Measurements from ENCODE around the gene GEMIN4.

The GEMIN4 gene

GRCh38 chr17:746783-747629 lies 5.1 kb downstream of the GEMIN4 start:
- DNase-seq (ENCODE audit: low read depth), result no peak
- TF ChIP-seq CTCF (IDR thresholded peaks at IDR 0.05; ENCODE audit: low read depth, low read length, missing control alignments), result no peak
- in situ Hi-C loops (cut with HindIII; ENCODE audit: low sequenced_read_pairs), result no loop called here
- no peak overlapping the region for H3K4me3 ChIP-seq (ENCODE audit: low read depth, low read length)

- in situ Hi-C loops (cut with HindIII; ENCODE audit: low sequenced_read_pairs), result no loop called here
- no peak for DNase-seq (ENCODE audit: low read depth)
- no peak for TF ChIP-seq CTCF (IDR thresholded peaks at IDR 0.05; ENCODE audit: low read depth, low read length, missing control alignments)
- H3K4me3 ChIP-seq (ENCODE audit: low read depth, low read length), result no peak overlapping the region
These were observed 5.9 kb downstream of the GEMIN4 start for GRCh38 chr17:746181-746580.

GRCh38 chr17:745406-745805 lies 6.7 kb downstream of the GEMIN4 start:
- DNase-seq (ENCODE audit: low read depth), result no peak
- TF ChIP-seq CTCF (IDR thresholded peaks at IDR 0.05; ENCODE audit: low read depth, low read length, missing control alignments), result no peak
- no peak overlapping the region for H3K4me3 ChIP-seq (ENCODE audit: low read depth, low read length)
- in situ Hi-C loops (cut with HindIII; ENCODE audit: low sequenced_read_pairs), result no loop called here

- TF ChIP-seq CTCF (IDR thresholded peaks at IDR 0.05; ENCODE audit: low read depth, low read length, missing control alignments), result no peak
- in situ Hi-C loops (cut with HindIII; ENCODE audit: low sequenced_read_pairs), result no loop called here
- no peak for DNase-seq (ENCODE audit: low read depth)
- no peak overlapping the region for H3K4me3 ChIP-seq (ENCODE audit: low read depth, low read length)
These were observed 7.1 kb downstream of the GEMIN4 start for GRCh38 chr17:744937-745336.

GRCh38 chr17:743139-743538 lies 8.9 kb downstream of the GEMIN4 start:
- in situ Hi-C loops (cut with HindIII; ENCODE audit: low sequenced_read_pairs), result no loop called here
- no peak for TF ChIP-seq CTCF (IDR thresholded peaks at IDR 0.05; ENCODE audit: low read depth, low read length, missing control alignments)
- no peak for DNase-seq (ENCODE audit: low read depth)

GRCh38 chr17:742147-742793 lies 9.8 kb downstream of the GEMIN4 start:
- TF ChIP-seq CTCF (IDR thresholded peaks at IDR 0.05; ENCODE audit: low read depth, low read length, missing control alignments), result no peak
- in situ Hi-C loops (cut with HindIII; ENCODE audit: low sequenced_read_pairs), result no loop called here
- H3K4me3 ChIP-seq (ENCODE audit: low read depth, low read length), result no peak overlapping the region
- no peak for DNase-seq (ENCODE audit: low read depth)

More at GRCh38 chr17:743139-743538, 8.9 kb downstream of the GEMIN4 start:
- H3K4me3 ChIP-seq (ENCODE audit: low read depth, low read length), result no peak overlapping the region
